NB4 (cell line): ENCODE results near the gene ACP5.
"Not testable (repeated sequence)": the region's sequence is repeated elsewhere in the genome, so short reads cannot be mapped to it uniquely, and the experiment has no call there.

ENCODE experiments used
- DNase-seq: peaks from one replicate; pipeline ENCODE4 v3.0.0; 2010; ENCODE audit warnings: low read depth
- H3K4me3 ChIP-seq: one replicate; pipeline ENCODE4 v1.5.1; 2011; ENCODE audit warnings: mild to moderate bottlenecking, low read depth, low read length, moderate library complexity
- MYC ChIP-seq: IDR thresholded peaks from 2 replicates; pipeline ENCODE4 v1.6.1; 2011; ENCODE audit warnings: low read depth, low read length
- POLR2A ChIP-seq: IDR thresholded peaks from 2 replicates; pipeline ENCODE4 v1.6.1; 2011; ENCODE audit warnings: mild to moderate bottlenecking; ENCODE audit not compliant: insufficient read length; ENCODE audit errors: extremely low read depth
- TF ChIP-seq, protein P1 (sequence below): IDR thresholded peaks from 2 replicates; pipeline ENCODE4 v1.6.1; 2011; ENCODE audit warnings: low read depth, low read length
- TF ChIP-seq, protein P2 (sequence below): IDR thresholded peaks from one replicate; pipeline ENCODE4 v1.5.1; 2012; ENCODE audit warnings: low read depth, low read length

Gene ACP5

DNA sequence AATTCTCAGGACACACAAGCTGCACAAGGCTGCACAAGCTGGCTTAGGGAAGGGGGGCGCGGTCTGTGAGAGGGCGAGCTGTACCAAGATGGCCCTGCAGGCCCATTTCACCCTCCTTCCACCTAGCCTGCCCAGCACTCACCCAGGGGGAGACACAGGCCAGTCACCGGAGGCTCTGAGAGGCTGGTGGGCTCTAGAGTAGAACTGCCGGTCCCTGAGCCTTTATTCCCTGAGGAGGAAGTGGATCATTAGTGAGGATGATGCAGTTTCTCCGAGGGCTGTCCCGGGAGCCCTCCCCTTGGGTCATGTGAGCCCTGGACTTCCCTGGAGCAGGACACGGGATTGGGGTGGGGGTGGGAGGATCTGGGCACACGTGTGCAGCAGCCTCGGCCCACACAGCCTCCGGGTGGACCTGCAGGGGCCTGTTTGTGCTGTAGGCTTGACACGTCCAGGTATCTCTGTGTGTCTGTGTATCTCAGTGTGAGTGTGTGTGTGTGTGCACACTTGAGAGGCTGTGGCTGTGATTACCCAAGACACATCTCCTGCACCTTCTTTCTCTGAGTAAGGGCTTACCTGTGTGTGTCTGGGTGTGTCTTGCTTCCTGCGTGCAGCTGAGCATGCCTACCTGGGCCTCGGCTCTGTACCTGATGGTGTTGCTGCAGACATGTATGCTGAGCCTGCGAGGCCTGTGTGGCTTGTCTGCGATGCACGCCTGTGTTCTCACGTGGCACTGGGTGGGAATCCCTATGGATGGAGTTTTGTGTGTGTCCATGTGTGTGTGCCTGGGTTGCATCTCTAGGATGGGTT lies at the start of gene ACP5:
ACP5 (minus strand) TSS at position 195 of the 807 bp plus-strand sequence. CDS start 328 bp downstream, outside the sequence.
- DNase-seq, result no peak
- no peak within 1 kb of the TSS for H3K4me3 ChIP-seq
- TF ChIP-seq, protein P1, sequence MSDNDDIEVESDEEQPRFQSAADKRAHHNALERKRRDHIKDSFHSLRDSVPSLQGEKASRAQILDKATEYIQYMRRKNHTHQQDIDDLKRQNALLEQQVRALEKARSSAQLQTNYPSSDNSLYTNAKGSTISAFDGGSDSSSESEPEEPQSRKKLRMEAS, result no peak
- TF ChIP-seq MYC (no peak), POLR2A (no peak)
- TF ChIP-seq, protein P2, sequence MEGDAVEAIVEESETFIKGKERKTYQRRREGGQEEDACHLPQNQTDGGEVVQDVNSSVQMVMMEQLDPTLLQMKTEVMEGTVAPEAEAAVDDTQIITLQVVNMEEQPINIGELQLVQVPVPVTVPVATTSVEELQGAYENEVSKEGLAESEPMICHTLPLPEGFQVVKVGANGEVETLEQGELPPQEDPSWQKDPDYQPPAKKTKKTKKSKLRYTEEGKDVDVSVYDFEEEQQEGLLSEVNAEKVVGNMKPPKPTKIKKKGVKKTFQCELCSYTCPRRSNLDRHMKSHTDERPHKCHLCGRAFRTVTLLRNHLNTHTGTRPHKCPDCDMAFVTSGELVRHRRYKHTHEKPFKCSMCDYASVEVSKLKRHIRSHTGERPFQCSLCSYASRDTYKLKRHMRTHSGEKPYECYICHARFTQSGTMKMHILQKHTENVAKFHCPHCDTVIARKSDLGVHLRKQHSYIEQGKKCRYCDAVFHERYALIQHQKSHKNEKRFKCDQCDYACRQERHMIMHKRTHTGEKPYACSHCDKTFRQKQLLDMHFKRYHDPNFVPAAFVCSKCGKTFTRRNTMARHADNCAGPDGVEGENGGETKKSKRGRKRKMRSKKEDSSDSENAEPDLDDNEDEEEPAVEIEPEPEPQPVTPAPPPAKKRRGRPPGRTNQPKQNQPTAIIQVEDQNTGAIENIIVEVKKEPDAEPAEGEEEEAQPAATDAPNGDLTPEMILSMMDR, result no peak

- TF ChIP-seq, protein P1, result no peak
- TF ChIP-seq MYC, result no peak
- no peak for TF ChIP-seq POLR2A
- TF ChIP-seq, protein P2, result no peak
- peak; percentile 51 for DNase-seq
- H3K4me3 ChIP-seq, result no peak overlapping the region
Observed at GRCh38 chr19:11626252-11626651, 48.8 kb upstream of the ACP5 start.

DNA sequence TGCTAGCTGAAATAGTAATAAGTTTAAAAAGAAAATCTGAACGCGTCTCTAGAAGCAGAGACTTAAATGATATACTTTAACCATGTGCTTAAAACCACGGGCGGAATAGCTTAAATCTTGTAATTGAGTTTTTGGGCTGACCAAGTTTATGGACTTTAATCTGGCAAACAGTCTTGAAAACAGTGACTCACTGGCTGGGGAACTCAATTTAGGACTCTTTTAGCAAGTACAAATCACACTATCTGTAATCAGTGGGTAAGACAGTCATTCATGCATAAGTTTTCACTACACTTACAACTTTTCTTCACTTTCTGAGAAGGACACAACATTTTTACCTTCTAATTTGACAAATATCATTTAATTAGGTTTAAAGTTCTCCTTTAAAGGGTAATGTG lies 46.6 kb upstream of the ACP5 start:
- TF ChIP-seq, protein P2, result no peak
- TF ChIP-seq POLR2A, result no peak
- TF ChIP-seq, protein P1, result no peak
- no peak for DNase-seq
- H3K4me3 ChIP-seq, result no peak overlapping the region

DNA sequence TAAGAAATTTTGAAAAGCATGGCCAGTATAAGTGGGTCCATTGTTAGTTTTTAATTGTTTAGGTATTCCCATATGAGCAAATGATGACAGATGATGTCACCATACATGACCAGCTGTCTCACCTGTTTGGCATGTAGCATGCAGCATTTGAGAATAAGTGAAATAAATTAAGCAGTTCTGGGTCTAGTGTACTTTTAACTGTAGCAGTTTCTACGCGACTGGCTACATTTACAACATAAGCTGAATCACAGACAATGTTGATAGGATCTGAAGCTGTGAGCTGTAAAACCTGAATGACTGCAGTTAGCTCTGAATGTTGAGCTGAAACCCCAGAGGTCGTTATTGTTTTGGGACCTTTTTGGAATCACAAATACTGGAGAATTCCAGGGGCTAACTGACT lies 45.0 kb upstream of the ACP5 start:
- not testable (repeated sequence) for H3K4me3 ChIP-seq, DNase-seq

GRCh38 chr19:11620553-11620952 lies 43.1 kb upstream of the ACP5 start:
- no peak for DNase-seq
- H3K4me3 ChIP-seq, result no peak overlapping the region
- TF ChIP-seq, protein P1, result no peak
- TF ChIP-seq, protein P2, result no peak
- TF ChIP-seq POLR2A (no peak), MYC (no peak)

DNA sequence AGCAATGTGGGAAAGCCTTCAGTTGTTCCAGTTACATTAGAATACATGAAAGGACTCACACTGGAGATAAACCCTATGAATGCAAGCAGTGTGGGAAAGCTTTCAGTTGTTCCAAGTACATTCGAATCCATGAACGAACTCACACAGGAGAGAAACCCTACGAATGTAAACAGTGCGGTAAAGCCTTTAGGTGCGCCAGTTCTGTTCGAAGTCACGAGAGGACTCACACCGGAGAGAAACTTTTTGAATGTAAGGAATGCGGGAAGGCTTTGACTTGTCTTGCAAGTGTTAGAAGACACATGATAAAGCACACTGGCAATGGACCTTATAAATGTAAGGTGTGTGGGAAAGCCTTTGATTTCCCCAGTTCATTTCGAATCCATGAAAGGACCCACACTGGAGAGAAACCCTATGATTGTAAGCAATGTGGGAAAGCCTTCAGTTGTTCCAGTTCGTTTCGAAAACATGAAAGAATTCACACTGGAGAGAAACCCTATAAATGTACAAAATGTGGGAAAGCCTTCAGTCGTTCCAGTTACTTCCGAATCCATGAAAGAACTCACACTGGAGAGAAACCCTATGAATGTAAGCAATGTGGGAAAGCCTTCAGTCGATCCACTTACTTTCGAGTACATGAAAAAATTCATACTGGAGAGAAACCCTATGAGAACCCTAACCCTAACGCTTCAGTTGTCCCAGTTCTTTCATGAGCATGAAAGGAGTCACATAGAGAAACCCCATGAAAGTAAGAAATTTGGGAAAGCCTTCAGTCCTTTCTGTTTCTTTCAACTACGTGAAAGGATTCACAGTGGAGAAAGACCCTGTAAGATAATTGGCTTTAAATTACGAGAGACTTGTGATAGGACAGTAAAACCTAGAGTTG lies 40.0 kb upstream of the ACP5 start:
- DNase-seq, result no peak
- H3K4me3 ChIP-seq, result no peak overlapping the region
- TF ChIP-seq, protein P2, result no peak
- no peak for TF ChIP-seq MYC
- no peak for TF ChIP-seq POLR2A
- TF ChIP-seq, protein P1, result no peak
